Stomach (tissue), 4 donors: Measurements from ENCODE around the gene NAT9.

ENCODE experiments used
- EP300 ChIP-seq: sonication (generic); formaldehyde crosslinking; IDR thresholded peaks from one replicate; pipeline ENCODE4 v1.6.1; 2017; ENCODE audit warnings: antibody characterized with exemption
- POLR2A ChIP-seq, 4 donors: fragments of 450-650 bp; IDR thresholded peaks; one replicate each; pipeline ENCODE4 v1.6.1; 2016; ENCODE audit warnings: antibody characterized with exemption in 4 of 4, control low read depth in 2 of 4, mild to moderate bottlenecking in 1 of 4, moderate library complexity in 1 of 4
- POLR2AphosphoS5 ChIP-seq, 3 donors: sonication (generic); formaldehyde crosslinking; IDR thresholded peaks; one replicate each; pipeline ENCODE4 v1.6.1; 2016; ENCODE audit warnings: antibody characterized with exemption in 3 of 3
- TF ChIP-seq, protein P1 (sequence below), 7 experiments: fragments of 450-650 bp in 4 of 7; fragments of 200-600 bp in 3 of 7; sonication (generic) in 3 of 7; IDR thresholded peaks; one replicate each; pipeline ENCODE4 v1.5.1; 2016 to 2019; ENCODE audit warnings: antibody characterized with exemption in 7 of 7, control low read depth in 2 of 7, mild to moderate bottlenecking in 1 of 7

DNA sequence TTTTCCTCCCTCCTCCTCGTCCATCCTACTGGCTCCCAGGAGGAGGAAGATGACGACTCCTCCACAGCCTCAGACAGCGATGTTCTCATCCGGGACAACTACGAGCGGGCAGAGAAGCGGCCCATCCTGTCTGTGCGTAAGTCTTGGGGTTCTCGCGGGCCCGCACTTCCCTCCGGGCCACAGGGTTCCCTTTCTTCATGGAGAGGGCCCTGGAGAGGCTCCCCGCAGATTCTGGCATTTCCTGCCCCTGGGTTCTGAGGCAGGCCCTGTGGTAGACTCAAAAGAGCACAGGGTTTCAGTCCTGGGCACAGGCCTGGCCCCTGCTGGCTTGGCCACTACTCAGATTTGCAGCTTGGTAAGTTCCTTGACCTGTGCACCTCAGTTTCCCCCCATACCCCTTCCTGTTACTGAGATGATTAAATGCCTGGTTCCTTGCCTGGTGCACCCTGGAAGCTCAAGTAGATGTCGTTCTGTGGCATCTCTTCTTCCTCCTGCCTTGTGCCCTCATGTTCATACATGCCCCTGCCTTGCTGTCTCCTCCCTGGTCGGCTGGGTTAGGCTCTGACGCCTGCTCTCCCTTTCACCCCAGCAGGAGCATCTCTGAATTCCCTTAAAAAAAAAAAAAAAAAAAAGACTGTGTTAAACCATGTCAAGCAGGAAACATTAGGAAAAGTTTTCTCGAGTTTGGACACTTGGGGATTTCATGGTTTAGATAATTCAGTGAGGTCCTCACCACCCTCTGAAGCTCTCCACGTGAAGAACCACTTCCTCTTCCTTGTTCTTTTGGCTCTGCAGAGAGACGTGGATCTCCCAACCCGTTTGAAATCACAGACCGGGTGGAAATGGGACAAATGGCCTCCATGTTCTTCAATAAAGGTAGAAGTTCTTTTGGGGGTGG, 14.3 kb upstream of the NAT9 start:
- TF ChIP-seq, protein P1, sequence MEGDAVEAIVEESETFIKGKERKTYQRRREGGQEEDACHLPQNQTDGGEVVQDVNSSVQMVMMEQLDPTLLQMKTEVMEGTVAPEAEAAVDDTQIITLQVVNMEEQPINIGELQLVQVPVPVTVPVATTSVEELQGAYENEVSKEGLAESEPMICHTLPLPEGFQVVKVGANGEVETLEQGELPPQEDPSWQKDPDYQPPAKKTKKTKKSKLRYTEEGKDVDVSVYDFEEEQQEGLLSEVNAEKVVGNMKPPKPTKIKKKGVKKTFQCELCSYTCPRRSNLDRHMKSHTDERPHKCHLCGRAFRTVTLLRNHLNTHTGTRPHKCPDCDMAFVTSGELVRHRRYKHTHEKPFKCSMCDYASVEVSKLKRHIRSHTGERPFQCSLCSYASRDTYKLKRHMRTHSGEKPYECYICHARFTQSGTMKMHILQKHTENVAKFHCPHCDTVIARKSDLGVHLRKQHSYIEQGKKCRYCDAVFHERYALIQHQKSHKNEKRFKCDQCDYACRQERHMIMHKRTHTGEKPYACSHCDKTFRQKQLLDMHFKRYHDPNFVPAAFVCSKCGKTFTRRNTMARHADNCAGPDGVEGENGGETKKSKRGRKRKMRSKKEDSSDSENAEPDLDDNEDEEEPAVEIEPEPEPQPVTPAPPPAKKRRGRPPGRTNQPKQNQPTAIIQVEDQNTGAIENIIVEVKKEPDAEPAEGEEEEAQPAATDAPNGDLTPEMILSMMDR (IDR thresholded peaks at IDR 0.05), result no peak
- TF ChIP-seq POLR2A (IDR thresholded peaks at IDR 0.05) (no peak), POLR2AphosphoS5 (IDR thresholded peaks at IDR 0.05) (no peak), EP300 (no peak)
